Activated naive CD8-positive, alpha-beta T cell treated with anti-CD3 and anti-CD28 coated beads, Interleukin-2, amount 50 U/mL, for 24 hours (primary cell): Measurements from ENCODE around the gene FAM180B.
A peak's percentile ranks its signal among the peaks of the same experiment; 100 is the strongest.
"Not testable (repeated sequence)": the region's sequence is repeated elsewhere in the genome, so short reads cannot be mapped to it uniquely, and the experiment has no call there.

ENCODE experiments used
- ATAC-seq: fragments of 150-1000 bp; cut with Tn5 transposase; one replicate; pipeline ENCODE4 v1.10.0; 2021
- DNase-seq: peaks from one replicate; pipeline ENCODE4 v3.0.0; 2021
- H3K27ac Mint-ChIP-seq: one replicate; pipeline ENCODE4 v1.8.0; 2021; ENCODE audit warnings: mild to moderate bottlenecking, mixed read lengths
- H3K27me3 Mint-ChIP-seq: one replicate; pipeline ENCODE4 v1.8.0; 2021; ENCODE audit warnings: mixed read lengths
- H3K36me3 Mint-ChIP-seq: one replicate; pipeline ENCODE4 v1.8.0; 2021; ENCODE audit warnings: low read depth, mixed read lengths
- H3K4me1 Mint-ChIP-seq: one replicate; pipeline ENCODE4 v1.8.0; 2021; ENCODE audit warnings: mixed read lengths
- H3K4me3 Mint-ChIP-seq: one replicate; pipeline ENCODE4 v1.8.0; 2021; ENCODE audit warnings: mild to moderate bottlenecking, moderate library complexity, mixed read lengths
- H3K9me3 Mint-ChIP-seq: one replicate; pipeline ENCODE4 v1.8.0; 2021; ENCODE audit warnings: mixed read lengths

Gene FAM180B, protein sequence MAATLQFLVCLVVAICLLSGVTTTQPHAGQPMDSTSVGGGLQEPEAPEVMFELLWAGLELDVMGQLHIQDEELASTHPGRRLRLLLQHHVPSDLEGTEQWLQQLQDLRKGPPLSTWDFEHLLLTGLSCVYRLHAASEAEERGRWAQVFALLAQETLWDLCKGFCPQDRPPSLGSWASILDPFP

GRCh38 chr11:47586098-47586855, at the start of gene FAM180B:
FAM180B (plus strand) TSS chr11:47586678; CDS start chr11:47586769, 91 bp downstream.
- peaks cover 23% of the 10 kb centered on the region for H3K36me3 Mint-ChIP-seq
- peaks cover 1% of the 10 kb centered on the region for H3K4me1 Mint-ChIP-seq
- ATAC-seq (no peak), DNase-seq (no peak)
- no peak within 1 kb of the TSS for H3K4me3 Mint-ChIP-seq
- no peak within 1 kb of the TSS for H3K27ac Mint-ChIP-seq
- H3K9me3 Mint-ChIP-seq = no peaks in the 10 kb centered on the region
- no peaks in the 10 kb centered on the region for H3K27me3 Mint-ChIP-seq

DNA sequence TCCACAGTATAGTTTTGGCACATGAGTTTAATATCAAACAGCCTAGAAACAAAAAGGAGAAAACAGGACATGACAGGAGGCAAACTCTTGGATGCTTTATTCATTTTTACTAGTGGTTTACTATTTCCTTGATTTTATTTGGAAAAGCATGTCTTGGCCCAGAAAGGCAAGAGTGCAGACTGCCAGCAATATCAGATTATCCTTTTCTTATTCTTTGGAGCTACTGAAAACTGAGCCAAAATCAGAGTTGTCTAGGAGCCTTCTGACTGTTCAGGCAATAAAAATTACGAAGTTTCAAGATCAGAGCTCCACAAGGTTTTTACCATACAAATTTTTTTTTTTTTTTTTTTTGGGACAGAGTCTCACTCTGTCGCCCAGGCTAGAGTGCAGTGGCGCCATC, 49.6 kb upstream of the FAM180B start:
- DNase-seq (no peak), ATAC-seq (no peak)
- H3K36me3 Mint-ChIP-seq = peaks cover 30% of the 10 kb centered on the region
- H3K27ac Mint-ChIP-seq = no peak overlapping the region
- H3K4me1 Mint-ChIP-seq = peaks cover 65% of the 10 kb centered on the region
- no peak overlapping the region for H3K4me3 Mint-ChIP-seq
- H3K9me3 Mint-ChIP-seq = no peaks in the 10 kb centered on the region
- H3K27me3 Mint-ChIP-seq = no peaks in the 10 kb centered on the region

- peaks cover 28% of the 10 kb centered on the region for H3K36me3 Mint-ChIP-seq
- no peak overlapping the region for H3K4me3 Mint-ChIP-seq
- H3K27ac Mint-ChIP-seq = no peak overlapping the region
- H3K27me3 Mint-ChIP-seq = no peaks in the 10 kb centered on the region
- H3K4me1 Mint-ChIP-seq = peaks cover 65% of the 10 kb centered on the region
- DNase-seq (no peak), ATAC-seq (no peak)
- no peaks in the 10 kb centered on the region for H3K9me3 Mint-ChIP-seq
These were observed 47.5 kb upstream of the FAM180B start for GRCh38 chr11:47538741-47539565.

DNA sequence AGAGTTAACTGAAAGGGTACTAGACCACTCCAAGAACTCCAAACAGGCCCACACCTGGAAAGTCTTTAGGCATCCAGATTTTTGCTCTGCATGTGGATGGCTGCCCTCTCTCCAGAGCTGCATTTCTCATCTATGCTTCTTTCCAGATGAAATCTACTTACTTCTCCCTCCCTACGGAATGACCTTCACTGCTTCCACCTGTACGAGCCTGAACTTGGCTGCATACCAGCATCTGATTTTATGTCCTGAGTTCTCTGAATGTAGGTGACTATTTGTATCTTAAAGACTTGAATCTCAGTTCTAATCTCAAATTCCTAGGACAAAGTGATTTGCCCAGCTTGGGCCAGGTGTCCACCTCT, 46.8 kb upstream of the FAM180B start:
- H3K4me1 Mint-ChIP-seq = peaks cover 70% of the 10 kb centered on the region
- H3K36me3 Mint-ChIP-seq = peaks cover 31% of the 10 kb centered on the region
- H3K4me3 Mint-ChIP-seq = peak overlapping the region; percentile 40
- no peaks in the 10 kb centered on the region for H3K9me3 Mint-ChIP-seq
- H3K27ac Mint-ChIP-seq = peak overlapping the region; percentile 86
- ATAC-seq = no peak
- no peaks in the 10 kb centered on the region for H3K27me3 Mint-ChIP-seq
- no peak for DNase-seq

DNA sequence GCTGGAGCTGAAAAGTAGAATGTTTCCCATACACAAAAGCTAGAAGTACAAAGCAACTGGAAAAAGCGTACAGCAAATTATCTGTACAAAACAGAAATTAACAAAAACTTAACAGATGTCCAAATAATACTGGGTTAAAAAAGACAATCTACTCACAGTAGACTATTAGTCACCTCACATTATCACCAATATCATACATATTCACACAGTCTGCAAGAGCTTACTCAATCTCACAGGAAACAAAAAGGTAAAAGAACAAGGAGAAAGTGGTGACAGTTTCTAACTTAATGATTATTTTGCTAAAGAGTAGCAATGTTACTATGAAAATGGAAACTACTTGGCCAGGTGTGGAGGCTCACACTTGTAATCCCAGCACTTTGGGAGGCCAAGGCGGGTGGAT, 45.4 kb upstream of the FAM180B start:
- Mint-ChIP-seq H3K36me3 (peaks cover 27% of the 10 kb centered on the region), H3K4me1 (peaks cover 69% of the 10 kb centered on the region), H3K27ac (peak overlapping the region; percentile 86), H3K9me3 (no peaks in the 10 kb centered on the region), H3K27me3 (no peaks in the 10 kb centered on the region), H3K4me3 (peak overlapping the region; percentile 54)
- DNase-seq (no peak), ATAC-seq (no peak)

DNA sequence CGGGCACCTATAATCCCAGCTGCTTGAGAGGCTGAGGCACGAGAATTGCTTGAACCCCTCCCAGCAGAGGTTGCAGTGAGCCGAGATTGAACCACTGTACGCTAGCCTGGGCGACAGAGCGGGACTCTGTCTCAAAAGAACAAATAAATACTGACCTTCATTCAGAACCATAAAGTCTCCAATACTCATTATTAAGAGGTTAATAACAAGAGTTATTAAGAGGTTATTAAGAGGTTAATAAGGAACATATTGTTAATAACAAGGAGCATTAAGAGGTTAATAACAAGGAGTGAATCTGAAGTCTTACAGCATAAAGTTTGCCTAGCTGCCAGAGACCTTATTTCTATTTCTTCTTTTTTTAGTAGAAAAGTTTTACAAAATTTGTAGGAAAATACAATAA, 41.2 kb upstream of the FAM180B start:
- Mint-ChIP-seq H3K36me3 (peaks cover 37% of the 10 kb centered on the region), H3K27me3 (no peaks in the 10 kb centered on the region), H3K4me3 (no peak overlapping the region), H3K27ac (no peak overlapping the region), H3K4me1 (peaks cover 79% of the 10 kb centered on the region), H3K9me3 (no peaks in the 10 kb centered on the region)
- no peak for ATAC-seq
- DNase-seq = no peak

DNA sequence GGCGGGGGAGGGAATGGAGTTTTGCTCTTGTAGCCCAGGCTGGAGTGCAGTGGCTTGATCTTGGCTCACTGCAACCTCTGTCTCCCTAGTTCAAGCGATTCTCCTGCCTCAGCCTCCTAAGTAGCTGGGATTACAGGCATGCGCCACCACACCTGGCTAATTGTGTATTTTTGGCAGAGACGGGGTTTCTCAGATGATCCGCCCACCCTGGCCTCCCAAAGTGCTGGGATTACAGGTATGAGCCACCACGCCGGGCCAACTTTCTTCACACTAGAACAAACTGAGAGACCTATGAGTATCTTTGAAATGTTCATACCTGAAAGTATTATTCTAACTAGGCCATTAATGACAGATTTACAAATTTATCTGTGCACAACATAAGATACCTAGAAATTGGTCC, 40.2 kb upstream of the FAM180B start:
- not testable (repeated sequence) for DNase-seq, H3K27ac Mint-ChIP-seq, H3K9me3 Mint-ChIP-seq, H3K4me3 Mint-ChIP-seq, ATAC-seq, H3K27me3 Mint-ChIP-seq
- H3K4me1 Mint-ChIP-seq = peaks cover 79% of the 10 kb centered on the region
- peaks cover 39% of the 10 kb centered on the region for H3K36me3 Mint-ChIP-seq

DNA sequence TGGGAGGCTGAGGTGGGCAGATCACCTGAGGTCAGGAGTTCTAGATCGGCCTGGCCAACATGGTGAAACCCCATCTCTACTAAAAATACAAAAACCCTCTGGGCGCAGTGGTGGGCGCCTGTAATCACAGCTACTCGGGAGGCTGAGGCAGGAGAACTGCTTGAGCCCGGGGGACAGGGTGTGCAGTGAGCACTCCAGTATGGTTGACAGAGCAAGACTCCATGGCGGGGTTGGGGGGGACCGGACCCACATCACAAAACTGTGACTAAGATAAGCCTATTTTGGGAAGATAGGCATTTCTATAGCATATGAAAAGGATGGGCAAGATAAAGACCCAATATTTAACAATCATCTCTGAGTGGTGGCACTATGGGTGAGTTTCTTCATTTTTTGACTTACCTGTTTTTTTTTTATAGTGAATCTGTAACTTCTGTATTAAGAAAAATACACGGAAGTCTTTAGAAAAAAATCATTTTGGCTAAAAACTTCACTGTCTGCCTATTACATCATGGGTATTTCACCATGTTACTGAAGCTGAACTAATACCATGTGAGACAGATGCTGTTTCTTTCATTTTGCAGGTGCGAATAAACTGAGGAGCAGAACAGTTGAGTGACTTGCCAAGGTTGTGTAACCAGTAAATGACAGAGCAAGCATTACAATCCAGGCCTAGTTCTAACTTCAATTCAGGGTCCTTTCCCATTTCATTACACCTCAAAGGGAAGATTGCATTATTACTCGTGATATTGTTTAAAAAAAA, 36.0 kb upstream of the FAM180B start:
- H3K4me3 Mint-ChIP-seq = peak overlapping the region; percentile 99
- H3K9me3 Mint-ChIP-seq = no peaks in the 10 kb centered on the region
- H3K27ac Mint-ChIP-seq = peak overlapping the region; percentile 96
- H3K27me3 Mint-ChIP-seq = no peaks in the 10 kb centered on the region
- no peak for ATAC-seq
- peaks cover 68% of the 10 kb centered on the region for H3K4me1 Mint-ChIP-seq
- H3K36me3 Mint-ChIP-seq = peaks cover 40% of the 10 kb centered on the region
- DNase-seq = no peak

DNA sequence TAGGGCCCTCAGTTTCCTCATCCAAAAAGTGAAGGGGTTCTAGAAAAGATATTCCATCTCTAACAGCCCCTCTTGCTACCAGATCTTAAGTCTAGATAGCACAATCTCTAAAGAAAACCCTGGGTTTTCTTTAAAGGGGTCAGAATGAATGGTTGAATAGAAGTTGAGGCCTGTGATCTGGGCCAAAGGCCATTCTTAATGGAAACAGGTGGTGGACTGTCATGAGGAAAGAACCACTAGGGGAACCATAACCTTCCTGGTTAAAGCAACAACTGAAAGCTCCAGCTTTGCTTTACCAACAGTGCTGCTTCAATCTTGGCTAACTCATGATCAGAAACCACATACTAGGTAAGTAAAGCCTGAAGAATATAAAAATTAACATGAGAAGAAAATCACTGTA, 35.4 kb upstream of the FAM180B start:
- Mint-ChIP-seq H3K4me3 (peak overlapping the region; percentile 99), H3K27ac (peak overlapping the region; percentile 96), H3K4me1 (peaks cover 66% of the 10 kb centered on the region), H3K9me3 (no peaks in the 10 kb centered on the region), H3K36me3 (peaks cover 40% of the 10 kb centered on the region), H3K27me3 (no peaks in the 10 kb centered on the region)
- ATAC-seq (no peak), DNase-seq (no peak)

DNA sequence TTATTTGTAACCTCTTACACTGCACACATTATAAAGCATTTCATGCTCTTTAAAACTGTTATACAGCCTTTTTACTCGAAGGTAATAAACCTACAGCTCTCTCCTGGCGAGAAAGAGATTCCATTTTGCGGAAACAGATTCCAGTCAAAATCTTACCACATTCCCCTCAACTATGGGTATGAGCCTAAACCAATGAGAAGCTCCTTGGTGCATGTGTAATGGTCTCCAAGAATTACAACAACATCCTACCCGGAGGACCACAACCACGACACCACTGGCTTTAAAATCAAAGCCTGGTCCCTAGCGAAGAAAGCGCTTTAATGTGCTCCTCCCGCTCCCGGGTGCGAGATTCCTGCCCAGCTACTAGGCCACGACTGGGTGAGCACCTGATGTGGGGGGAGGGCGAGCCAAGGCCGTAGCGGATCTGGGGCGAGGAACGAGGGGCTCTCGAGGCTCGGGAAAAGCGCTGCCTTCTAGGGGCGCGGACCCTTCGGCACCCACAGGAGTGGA, 34.4 kb upstream of the FAM180B start:
- peak; percentile 37 for DNase-seq
- Mint-ChIP-seq H3K27me3 (no peaks in the 10 kb centered on the region), H3K4me1 (peaks cover 60% of the 10 kb centered on the region), H3K27ac (peak overlapping the region; percentile 96), H3K9me3 (no peaks in the 10 kb centered on the region), H3K4me3 (peak overlapping the region; percentile 99), H3K36me3 (peaks cover 34% of the 10 kb centered on the region)
- ATAC-seq = no peak

GRCh38 chr11:47552566-47553405, 33.7 kb upstream of the FAM180B start, which contains the start of gene CELF1:
CELF1 (minus strand) TSS chr11:47553132; CDS start chr11:47499523, 53,609 bp downstream.
- H3K36me3 Mint-ChIP-seq = peaks cover 31% of the 10 kb centered on the region
- H3K4me1 Mint-ChIP-seq = peaks cover 53% of the 10 kb centered on the region
- ATAC-seq = peak; percentile 96
- no peaks in the 10 kb centered on the region for H3K9me3 Mint-ChIP-seq
- peak within 1 kb of the TSS; percentile 96 for H3K27ac Mint-ChIP-seq
- H3K27me3 Mint-ChIP-seq = no peaks in the 10 kb centered on the region
- peak; percentile 94 for DNase-seq
- H3K4me3 Mint-ChIP-seq = peak within 1 kb of the TSS; percentile 99

DNA sequence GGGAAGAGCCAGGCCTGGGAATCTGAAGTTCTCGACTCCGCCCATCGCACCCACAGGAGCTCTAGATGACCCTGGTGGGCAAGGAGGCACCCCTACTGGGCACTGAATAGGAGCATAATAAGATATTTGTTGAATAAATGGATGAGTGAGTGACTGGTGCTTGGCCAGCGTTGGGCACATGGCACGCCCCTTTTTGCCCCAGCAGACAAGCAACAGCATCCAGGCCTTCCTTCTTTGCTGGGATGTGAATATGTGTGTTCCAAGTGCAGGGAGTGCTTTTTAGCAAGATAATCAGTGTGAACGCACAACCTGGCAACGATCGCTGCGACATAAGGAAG, 33.1 kb upstream of the FAM180B start:
- Mint-ChIP-seq H3K27me3 (no peaks in the 10 kb centered on the region), H3K4me3 (peak overlapping the region; percentile 99), H3K4me1 (peaks cover 47% of the 10 kb centered on the region), H3K27ac (peak overlapping the region; percentile 13), H3K9me3 (no peaks in the 10 kb centered on the region), H3K36me3 (peaks cover 27% of the 10 kb centered on the region)
- peak; percentile 15 for ATAC-seq
- no peak for DNase-seq

DNA sequence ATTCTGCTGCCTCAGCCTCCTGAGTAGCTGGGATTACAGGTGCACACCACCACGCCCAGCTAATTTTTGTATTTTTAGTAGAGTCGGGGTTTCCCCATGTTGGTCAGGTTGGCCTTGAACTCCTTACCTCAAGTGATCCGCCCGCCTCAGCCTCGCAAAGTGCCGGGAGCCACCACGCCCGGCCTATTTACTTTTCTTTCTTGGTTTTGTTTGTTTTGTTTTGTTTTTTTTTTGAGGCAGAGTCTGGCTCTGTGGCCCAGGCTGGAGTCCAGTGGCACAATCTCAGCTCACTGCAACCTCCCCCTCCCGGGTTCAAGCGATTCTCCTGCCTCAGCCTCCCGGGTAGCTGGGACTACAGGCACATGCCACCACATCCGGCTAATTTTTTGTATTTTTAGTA, 29.5 kb upstream of the FAM180B start:
- H3K4me1 Mint-ChIP-seq = peaks cover 18% of the 10 kb centered on the region
- H3K27ac Mint-ChIP-seq, H3K9me3 Mint-ChIP-seq, H3K27me3 Mint-ChIP-seq, DNase-seq, H3K36me3 Mint-ChIP-seq, ATAC-seq, H3K4me3 Mint-ChIP-seq: not testable (repeated sequence)
